ENCODE results near the gene C5. TPM values are rescaled to one million over a fixed set of nuclear protein-coding genes. Genes with fewer than 3 reads are reported as not detected.
A peak's percentile ranks its signal among the peaks of the same experiment; 100 is the strongest.

Gene C5
- total RNA-seq, 1 experiment from 2014 or later = 0.74 TPM

- H3K9ac ChIP-seq (ENCODE audit: extremely low read depth, insufficient read length, low read length) = no peak overlapping the region
- H3K36me3 Mint-ChIP-seq (ENCODE audit: insufficient read depth in 1 of 3, low read depth in 3 of 3) = 0 out of 7 replicates have a peak, but pooled peaks cover 0 to 2% (median 0%) of the 10 kb centered on the region in 3 experiments
- H3K79me2 ChIP-seq (ENCODE audit: insufficient read depth, low read length) = no peaks in the 10 kb centered on the region
Measured at GRCh38 chr9:120904978-120905301, 145.1 kb downstream of the C5 start.

More at GRCh38 chr9:120904978-120905301, 145.1 kb downstream of the C5 start:
- Histone ChIP-seq H2BK15ac (ENCODE audit: low read depth, low read length) (no peak overlapping the region), H3K4ac (ENCODE audit: low read depth, low read length) (no peak overlapping the region), H3K4me2 (ENCODE audit: insufficient read depth, insufficient read length, low read length) (no peak overlapping the region), H3K23me2 (ENCODE audit: insufficient read length, low read depth, low read length, poor library complexity, severe bottlenecking) (no peaks in the 10 kb centered on the region), H3K27ac (ENCODE audit: insufficient read length, low read depth, low read length) (no peak overlapping the region), H3K9me3 (ENCODE audit: control insufficient read depth, low read depth, low read length) (no peaks in the 10 kb centered on the region), H4K5ac (ENCODE audit: insufficient read length, low read depth, low read length) (no peak overlapping the region), H2BK12ac (ENCODE audit: insufficient read length, low read depth, low read length) (no peak overlapping the region), H3K18ac (ENCODE audit: insufficient read length, low read depth, low read length) (no peak overlapping the region), H3T11ph (ENCODE audit: low read length) (no peak overlapping the region), H2AK5ac (ENCODE audit: insufficient read length, low read length) (no peak overlapping the region), H3K27me3 (ENCODE audit: insufficient read depth, low read length) (no peaks in the 10 kb centered on the region), H3K23ac (ENCODE audit: insufficient read length, low read depth, low read length) (no peak overlapping the region), H3K56ac (ENCODE audit: insufficient read length, low read depth, low read length) (no peak overlapping the region), H3K4me1 (ENCODE audit: insufficient read depth, low read length) (no peaks in the 10 kb centered on the region), H3K14ac (ENCODE audit: insufficient read depth, low read length) (no peak overlapping the region), H4K8ac (replicated peaks; ENCODE audit: insufficient read length, low read depth, low read length) (no peak overlapping the region), H2BK20ac (ENCODE audit: low read depth, low read length, poor library complexity, severe bottlenecking) (no peak overlapping the region), H2BK120ac (ENCODE audit: low read depth, low read length, poor library complexity, severe bottlenecking) (no peak overlapping the region), H2BK5ac (ENCODE audit: insufficient read length, low read length) (no peak overlapping the region), H3K79me1 (ENCODE audit: insufficient read depth, low read depth, low read length, poor library complexity, severe bottlenecking) (no peaks in the 10 kb centered on the region), H4K91ac (ENCODE audit: insufficient read length, low read depth, low read length) (no peak overlapping the region), H2AFZ (ENCODE audit: low read length) (no peak overlapping the region), H4K20me1 (ENCODE audit: control insufficient read depth, insufficient read depth, insufficient read length) (no peaks in the 10 kb centered on the region)
- no CpG with 5 or more reads among the region's 11 CpGs for WGBS (ENCODE audit: extremely low coverage, insufficient read length, low lambda C conversion rate)
- Mint-ChIP-seq H3K4me1 (0 out of 4 replicates have a peak, but pooled peaks cover 0 to 2% of the 10 kb centered on the region in 2 experiments), H3K27me3 (ENCODE audit: low read depth) (no peaks in the 10 kb centered on the region), H3K27ac (peak overlapping the region in 2 of 3 experiments; percentile 63 to 96; a peak in 2 of 7 replicates), H3K9me3 (no peaks in the 10 kb centered on the region), H3K4me3 (no peak overlapping the region)
- DNase-seq = no peak
- TF ChIP-seq CTCF (conservative IDR thresholded peaks at IDR 0.05) = no peak

Measured in H9 (cell line).